IPS-15b (cell line): ENCODE measurements around the gene DHDH.

Experiments used
- H3K27me3 ChIP-seq: one replicate; pipeline ENCODE4 v1.6.1; 2013; ENCODE audit warnings: low read length; ENCODE audit not compliant: control insufficient read depth, insufficient read depth
- H3K36me3 ChIP-seq: one replicate; pipeline ENCODE4 v1.6.1; 2013; ENCODE audit warnings: low read length; ENCODE audit not compliant: control insufficient read depth, insufficient read depth
- H3K4me1 ChIP-seq: one replicate; pipeline ENCODE4 v1.6.1; 2013; ENCODE audit warnings: mild to moderate bottlenecking, low read length; ENCODE audit not compliant: control insufficient read depth, insufficient read depth
- H3K4me3 ChIP-seq: one replicate; pipeline ENCODE4 v1.5.1; 2013; ENCODE audit warnings: low read depth, low read length
- H3K9ac ChIP-seq: one replicate; pipeline ENCODE4 v1.6.1; 2013; ENCODE audit warnings: low read depth, mild to moderate bottlenecking, low read length
- H3K9me3 ChIP-seq: one replicate; pipeline ENCODE4 v1.6.1; 2013; ENCODE audit warnings: mild to moderate bottlenecking, low read length; ENCODE audit not compliant: control insufficient read depth, insufficient read depth

Gene DHDH

DNA sequence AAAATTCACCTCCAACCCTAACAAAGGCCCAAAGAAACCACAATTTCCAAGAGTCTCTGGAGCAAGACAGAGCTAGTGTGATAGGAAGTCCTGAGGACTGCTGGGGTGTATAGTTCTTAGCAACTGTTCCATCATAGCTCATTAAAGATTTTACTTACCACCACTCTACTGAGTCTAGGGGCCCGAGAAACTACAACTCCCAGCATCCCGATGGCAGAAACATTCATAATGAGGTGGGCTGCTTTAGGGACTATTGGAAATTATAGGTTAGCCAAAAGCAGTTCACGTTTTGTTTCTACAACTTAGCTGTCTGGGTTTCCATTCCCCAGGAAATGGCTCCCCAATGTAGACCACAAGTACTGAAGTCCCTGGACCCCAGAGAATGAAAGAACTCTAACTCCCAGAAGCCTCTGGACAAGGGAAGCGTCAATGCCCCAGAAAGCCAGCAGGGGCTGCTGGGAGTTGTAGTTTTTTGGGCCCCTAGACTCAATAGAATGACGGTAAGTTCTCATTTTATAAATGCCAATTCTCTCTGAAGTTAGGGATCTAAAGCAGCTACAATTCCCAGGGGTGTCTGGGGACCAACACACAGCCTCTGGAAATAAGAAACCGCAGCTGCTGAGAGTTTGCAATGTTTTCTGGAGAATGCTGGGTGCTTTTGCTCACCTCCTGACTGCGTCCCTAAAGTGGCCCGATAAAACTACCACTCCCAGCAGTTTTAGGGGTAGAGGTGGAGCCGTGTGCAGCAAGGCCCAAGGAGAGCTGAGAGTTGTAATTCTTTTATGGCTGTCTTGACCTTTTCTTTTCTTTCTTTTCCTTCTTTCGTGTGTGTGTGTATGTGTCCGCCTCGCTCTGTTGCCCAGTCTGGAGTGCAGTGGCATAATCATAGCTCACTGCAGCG is 42.7 kb downstream of the DHDH start:
- H3K4me3 ChIP-seq = no peak overlapping the region
- no peak overlapping the region for H3K9ac ChIP-seq
- no peaks in the 10 kb centered on the region for H3K27me3 ChIP-seq
- H3K4me1 ChIP-seq = peaks cover 1% of the 10 kb centered on the region
- H3K36me3 ChIP-seq = peaks cover 8% of the 10 kb centered on the region
- no peaks in the 10 kb centered on the region for H3K9me3 ChIP-seq

DNA sequence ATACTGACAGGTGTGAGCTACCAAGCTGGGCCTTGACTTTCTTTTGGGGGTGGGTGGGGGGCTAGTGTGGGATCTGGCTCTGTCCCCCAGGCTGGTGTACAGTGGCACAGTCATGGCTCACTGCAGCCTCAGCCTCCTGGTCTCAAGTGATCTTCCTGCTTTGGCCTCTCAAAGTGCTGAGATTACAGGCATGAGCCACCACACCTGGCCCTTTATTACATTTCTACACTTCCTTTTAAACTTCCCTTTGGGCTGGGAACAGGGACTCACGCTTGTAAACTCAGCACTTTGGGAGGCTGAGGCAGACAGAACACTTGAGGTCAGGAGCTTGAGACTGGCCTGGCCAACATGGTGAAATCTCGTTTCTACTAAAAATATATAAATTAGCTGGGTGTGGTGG is 43.6 kb downstream of the DHDH start:
- H3K4me1 ChIP-seq = no peaks in the 10 kb centered on the region
- no peaks in the 10 kb centered on the region for H3K9me3 ChIP-seq

DNA sequence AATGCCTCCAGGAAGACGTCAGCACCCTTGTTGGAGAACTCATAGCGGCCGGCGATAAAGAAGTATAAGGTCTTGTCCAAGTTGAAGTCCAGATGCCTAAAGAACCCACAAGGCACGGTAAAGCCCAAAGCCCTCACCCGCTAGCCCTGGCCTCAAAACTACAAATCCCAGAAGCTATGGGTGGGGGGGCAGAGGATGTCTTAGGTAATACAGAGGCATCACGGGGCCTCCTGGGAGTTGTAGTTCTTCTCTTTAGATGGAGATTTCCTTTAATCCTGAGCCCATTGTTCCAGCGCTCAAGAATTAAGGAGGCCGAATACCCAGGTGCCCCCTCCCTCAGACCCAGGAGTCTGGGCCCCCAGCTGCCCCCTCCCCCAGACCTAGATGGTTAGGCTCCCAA is 48.8 kb downstream of the DHDH start:
- no peak overlapping the region for H3K9ac ChIP-seq
- peaks cover 25% of the 10 kb centered on the region for H3K36me3 ChIP-seq
- no peak overlapping the region for H3K4me3 ChIP-seq
- H3K4me1 ChIP-seq = no peaks in the 10 kb centered on the region
- no peaks in the 10 kb centered on the region for H3K27me3 ChIP-seq
- no peaks in the 10 kb centered on the region for H3K9me3 ChIP-seq

More for the DNA sequence above, 43.6 kb downstream of the DHDH start:
- H3K4me3 ChIP-seq = no peak overlapping the region
- peaks cover 10% of the 10 kb centered on the region for H3K36me3 ChIP-seq
- no peak overlapping the region for H3K9ac ChIP-seq
- no peaks in the 10 kb centered on the region for H3K27me3 ChIP-seq

DNA sequence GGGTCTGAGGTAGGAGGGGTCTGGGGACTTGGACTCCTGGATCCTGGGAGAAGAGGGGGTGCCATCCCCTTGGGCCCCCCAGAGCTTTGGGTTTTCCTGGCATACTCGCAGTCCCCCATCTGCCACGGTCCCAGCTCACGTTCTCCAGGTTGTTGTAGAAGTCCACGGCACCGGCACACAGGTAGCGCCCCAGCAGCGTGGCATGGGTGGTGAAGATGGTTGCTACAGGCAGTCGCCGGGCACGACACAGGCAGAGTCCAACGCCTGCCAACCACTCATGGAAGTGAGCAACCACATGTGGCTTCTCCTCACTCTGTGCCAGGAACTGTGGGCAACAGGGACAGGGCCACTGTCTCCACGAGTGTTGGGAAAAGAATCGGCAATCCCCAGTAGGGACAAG is 52.2 kb downstream of the DHDH start:
- no peaks in the 10 kb centered on the region for H3K4me1 ChIP-seq
- H3K9ac ChIP-seq = no peak overlapping the region
- H3K9me3 ChIP-seq = no peaks in the 10 kb centered on the region
- peaks cover 43% of the 10 kb centered on the region for H3K36me3 ChIP-seq
- no peak overlapping the region for H3K4me3 ChIP-seq
- H3K27me3 ChIP-seq = no peaks in the 10 kb centered on the region

DNA sequence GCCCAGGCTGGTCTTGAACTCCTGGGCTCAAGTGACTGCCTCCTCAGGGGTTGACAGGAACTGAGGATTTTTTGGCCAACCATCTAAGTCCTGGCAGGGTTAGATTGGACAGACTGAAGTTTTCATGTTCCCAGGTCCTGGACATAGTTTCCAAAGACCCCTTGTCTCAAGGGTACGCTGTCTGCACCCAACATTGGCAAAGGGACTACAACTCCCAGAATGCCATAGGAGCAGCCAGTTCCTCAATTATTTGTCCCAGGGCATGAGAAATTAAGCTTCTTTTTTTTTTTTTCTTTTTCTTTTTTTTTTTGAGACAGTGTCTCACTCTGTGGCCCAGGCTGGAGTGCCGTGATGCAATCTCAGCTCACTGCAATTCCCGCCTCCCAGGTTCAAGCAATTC is 52.7 kb downstream of the DHDH start:
- no peaks in the 10 kb centered on the region for H3K4me1 ChIP-seq
- H3K4me3 ChIP-seq = no peak overlapping the region
- no peaks in the 10 kb centered on the region for H3K27me3 ChIP-seq
- H3K9me3 ChIP-seq = no peaks in the 10 kb centered on the region
- H3K36me3 ChIP-seq = peaks cover 48% of the 10 kb centered on the region
- H3K9ac ChIP-seq = no peak overlapping the region

DNA sequence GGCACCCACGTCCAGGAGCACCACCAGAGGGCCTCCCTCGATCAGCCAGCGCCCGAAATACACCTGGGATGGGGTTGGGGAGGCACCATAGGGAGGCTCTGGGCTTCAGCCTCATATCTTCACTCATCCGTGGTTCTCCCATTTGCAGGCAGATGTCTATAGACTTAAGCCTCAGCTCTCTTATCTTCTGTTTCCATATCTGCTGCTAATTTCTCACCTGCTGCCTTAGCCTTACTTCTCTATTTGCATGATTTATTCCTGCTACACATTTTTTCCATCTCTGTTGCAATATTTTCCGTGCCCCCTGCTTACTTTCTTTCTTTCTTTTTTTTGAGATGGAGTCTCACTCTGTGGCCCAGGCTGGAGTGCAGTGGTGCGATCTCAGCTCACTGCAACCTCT is 53.8 kb downstream of the DHDH start:
- no peak overlapping the region for H3K9ac ChIP-seq
- H3K36me3 ChIP-seq = peaks cover 45% of the 10 kb centered on the region
- no peak overlapping the region for H3K4me3 ChIP-seq
- H3K27me3 ChIP-seq = no peaks in the 10 kb centered on the region
- H3K4me1 ChIP-seq = no peaks in the 10 kb centered on the region
- no peaks in the 10 kb centered on the region for H3K9me3 ChIP-seq

DNA sequence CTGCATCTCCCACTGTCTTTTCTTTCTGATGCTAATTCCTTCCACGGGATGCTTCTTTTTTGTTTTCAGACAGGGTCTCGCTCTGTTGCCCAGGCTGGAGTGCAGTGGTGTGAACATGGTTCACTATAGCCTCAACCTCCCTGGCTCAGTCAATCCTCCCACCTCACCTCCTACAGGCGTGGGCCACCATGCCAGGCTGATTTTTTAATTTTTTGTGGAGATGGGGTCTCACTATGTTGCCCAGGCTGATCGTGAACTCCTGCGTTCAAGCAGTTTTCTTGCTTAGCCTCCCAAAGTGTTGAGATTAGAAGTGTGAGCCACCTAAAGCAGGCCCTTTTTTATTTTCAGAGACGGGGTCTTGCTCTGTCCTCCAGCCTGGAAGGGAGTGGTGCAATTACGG is 54.8 kb downstream of the DHDH start:
- no peaks in the 10 kb centered on the region for H3K27me3 ChIP-seq
- no peaks in the 10 kb centered on the region for H3K9me3 ChIP-seq
- H3K4me3 ChIP-seq = no peak overlapping the region
- H3K36me3 ChIP-seq = peaks cover 43% of the 10 kb centered on the region
- H3K4me1 ChIP-seq = no peaks in the 10 kb centered on the region
- no peak overlapping the region for H3K9ac ChIP-seq

DNA sequence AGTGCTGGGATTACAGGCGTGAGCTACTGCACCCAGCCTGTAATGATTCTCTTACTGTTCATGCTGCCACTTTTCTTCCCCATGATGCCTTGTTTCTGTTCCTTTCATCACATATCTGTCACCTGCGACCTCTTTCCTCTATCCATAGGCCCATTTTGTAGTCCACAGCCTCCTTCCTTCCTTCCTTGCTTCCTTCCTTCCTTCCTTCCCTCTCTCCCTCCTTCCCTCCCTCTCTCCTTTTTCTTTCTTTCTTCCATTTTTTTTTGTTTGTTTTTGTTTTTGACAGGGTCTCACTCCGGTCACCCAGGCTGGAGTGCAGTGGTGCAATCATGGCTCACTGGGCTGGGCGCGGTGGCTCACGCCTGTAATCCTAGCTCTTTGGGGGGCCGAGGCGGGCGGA is 55.4 kb downstream of the DHDH start:
- Histone ChIP-seq H3K27me3 (no peaks in the 10 kb centered on the region), H3K4me3 (no peak overlapping the region), H3K36me3 (peaks cover 41% of the 10 kb centered on the region), H3K4me1 (no peaks in the 10 kb centered on the region), H3K9me3 (no peaks in the 10 kb centered on the region), H3K9ac (no peak overlapping the region)

DNA sequence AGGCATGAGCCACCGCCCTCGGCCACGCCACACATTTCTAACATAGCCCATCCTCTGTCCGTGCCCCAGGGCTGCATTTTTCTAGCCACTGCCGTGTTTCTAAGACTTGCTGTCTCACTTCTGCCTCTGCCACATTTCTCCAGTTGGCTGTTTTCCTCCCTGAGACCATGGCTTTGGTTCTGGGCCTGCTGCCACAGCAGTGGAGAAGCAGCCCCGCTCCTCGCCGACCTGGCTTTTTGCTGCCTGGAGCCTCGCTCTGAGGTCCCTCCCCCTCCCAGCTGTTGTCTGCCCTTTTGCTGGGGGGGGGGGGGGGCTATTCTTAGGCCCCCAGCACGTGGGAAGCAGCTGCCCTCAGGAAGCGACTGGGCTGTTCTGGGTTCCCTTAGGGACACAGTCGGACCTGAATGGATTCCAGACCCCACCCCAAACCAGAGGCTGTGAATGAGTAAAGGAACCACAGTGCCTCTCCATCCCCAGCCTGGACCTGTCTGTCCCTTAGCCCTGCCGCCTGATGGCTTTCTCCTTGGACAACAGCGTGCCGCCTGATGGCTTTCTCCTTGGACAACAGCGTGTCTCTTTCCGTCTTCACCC is 56.3 kb downstream of the DHDH start:
- no peak overlapping the region for H3K4me3 ChIP-seq
- H3K4me1 ChIP-seq = no peaks in the 10 kb centered on the region
- no peak overlapping the region for H3K9ac ChIP-seq
- no peaks in the 10 kb centered on the region for H3K9me3 ChIP-seq
- no peaks in the 10 kb centered on the region for H3K27me3 ChIP-seq
- H3K36me3 ChIP-seq = peaks cover 41% of the 10 kb centered on the region

DNA sequence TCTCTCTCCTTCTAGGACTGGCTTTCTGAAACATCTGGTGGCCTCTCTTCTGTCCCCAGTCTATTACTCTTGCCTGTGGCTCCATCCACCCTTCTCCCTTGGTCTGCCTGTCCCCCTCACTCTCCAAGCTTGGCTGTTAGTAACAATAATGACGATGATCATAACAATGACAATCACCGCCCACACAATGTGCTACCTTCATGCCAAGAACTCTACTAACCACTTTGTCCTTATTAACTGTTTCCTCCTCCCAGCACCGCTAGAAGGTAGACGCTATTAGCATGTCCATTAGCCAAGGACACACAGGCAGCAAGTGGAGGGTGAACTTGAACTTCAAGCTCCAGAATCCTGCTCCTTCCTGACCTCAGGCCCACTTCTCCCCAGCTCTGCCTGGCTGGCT is 56.9 kb downstream of the DHDH start:
- no peak overlapping the region for H3K9ac ChIP-seq
- H3K4me3 ChIP-seq = no peak overlapping the region

DNA sequence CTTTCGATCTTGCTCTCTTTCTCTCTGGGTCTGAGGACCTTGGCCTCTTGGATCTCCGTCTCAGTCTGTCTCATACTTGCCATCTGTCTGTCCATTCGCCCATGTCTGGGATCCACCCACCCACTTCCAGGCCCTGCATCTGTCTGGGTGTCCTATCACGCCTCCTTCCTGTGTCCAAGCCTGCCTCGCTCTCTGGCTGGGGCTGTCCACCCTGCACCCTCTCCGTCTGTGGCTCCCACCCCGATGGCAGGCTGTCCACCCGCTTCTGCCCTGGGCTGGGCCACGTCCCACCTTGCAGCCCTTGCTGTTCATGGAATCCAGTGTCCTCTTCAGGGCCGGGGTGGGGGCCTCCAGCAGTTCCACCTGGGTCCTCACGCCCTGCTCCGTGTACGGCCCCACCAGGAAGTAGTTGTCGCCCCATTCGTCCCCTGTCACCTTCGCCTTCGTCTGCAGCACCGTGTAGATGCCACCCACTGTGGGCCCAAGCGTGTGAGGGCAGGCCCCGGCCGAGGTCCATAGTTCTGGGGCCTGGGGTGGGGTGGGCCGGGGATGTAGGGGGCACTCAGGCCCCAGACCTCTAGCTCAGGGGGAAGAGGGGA is 57.6 kb downstream of the DHDH start:
- H3K36me3 ChIP-seq = peaks cover 29% of the 10 kb centered on the region
- H3K9me3 ChIP-seq = no peaks in the 10 kb centered on the region
- no peak overlapping the region for H3K9ac ChIP-seq
- H3K4me3 ChIP-seq = no peak overlapping the region
- peaks cover 2% of the 10 kb centered on the region for H3K4me1 ChIP-seq
- H3K27me3 ChIP-seq = no peaks in the 10 kb centered on the region

More for the DNA sequence above, 56.9 kb downstream of the DHDH start:
- H3K9me3 ChIP-seq = no peaks in the 10 kb centered on the region
- H3K36me3 ChIP-seq = peaks cover 35% of the 10 kb centered on the region
- H3K4me1 ChIP-seq = peaks cover 2% of the 10 kb centered on the region
- H3K27me3 ChIP-seq = no peaks in the 10 kb centered on the region
